ENCODE measurements around the gene SLC6A12. TPM values are rescaled to one million over a fixed set of nuclear protein-coding genes. Genes with fewer than 3 reads are reported as not detected.

The SLC6A12 gene
- total RNA-seq, 4 donors from 2014 or later = 1.7 to 7.9 TPM; not detected in 2

DNA sequence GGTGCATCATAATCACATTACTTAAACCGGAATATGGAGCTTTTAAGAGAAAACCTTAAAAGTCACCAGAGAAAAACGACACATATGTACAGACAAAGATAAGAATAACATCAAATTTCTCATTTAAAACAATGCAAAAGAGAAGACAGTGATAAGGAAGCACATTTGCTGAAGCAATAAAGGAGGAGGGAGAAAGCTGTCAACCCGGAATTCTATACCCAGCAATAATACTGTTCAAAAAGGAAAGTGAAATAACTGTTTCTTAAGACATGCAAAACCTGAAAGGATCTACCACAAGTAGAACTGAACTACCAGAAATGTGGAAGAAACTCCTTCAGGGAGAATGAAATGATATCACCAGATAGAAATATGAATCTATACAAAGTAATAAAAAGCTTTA, 33.3 kb upstream of the SLC6A12 start:
- H3K27me3 ChIP-seq = no peaks in the 10 kb centered on the region
- TF ChIP-seq POLR2A (IDR thresholded peaks at IDR 0.05) = no peak
- TF ChIP-seq, protein P1, sequence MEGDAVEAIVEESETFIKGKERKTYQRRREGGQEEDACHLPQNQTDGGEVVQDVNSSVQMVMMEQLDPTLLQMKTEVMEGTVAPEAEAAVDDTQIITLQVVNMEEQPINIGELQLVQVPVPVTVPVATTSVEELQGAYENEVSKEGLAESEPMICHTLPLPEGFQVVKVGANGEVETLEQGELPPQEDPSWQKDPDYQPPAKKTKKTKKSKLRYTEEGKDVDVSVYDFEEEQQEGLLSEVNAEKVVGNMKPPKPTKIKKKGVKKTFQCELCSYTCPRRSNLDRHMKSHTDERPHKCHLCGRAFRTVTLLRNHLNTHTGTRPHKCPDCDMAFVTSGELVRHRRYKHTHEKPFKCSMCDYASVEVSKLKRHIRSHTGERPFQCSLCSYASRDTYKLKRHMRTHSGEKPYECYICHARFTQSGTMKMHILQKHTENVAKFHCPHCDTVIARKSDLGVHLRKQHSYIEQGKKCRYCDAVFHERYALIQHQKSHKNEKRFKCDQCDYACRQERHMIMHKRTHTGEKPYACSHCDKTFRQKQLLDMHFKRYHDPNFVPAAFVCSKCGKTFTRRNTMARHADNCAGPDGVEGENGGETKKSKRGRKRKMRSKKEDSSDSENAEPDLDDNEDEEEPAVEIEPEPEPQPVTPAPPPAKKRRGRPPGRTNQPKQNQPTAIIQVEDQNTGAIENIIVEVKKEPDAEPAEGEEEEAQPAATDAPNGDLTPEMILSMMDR (IDR thresholded peaks at IDR 0.05) = no peak
- DNase-seq = no peak
- H3K4me1 ChIP-seq = no peaks in the 10 kb centered on the region
- H3K4me3 ChIP-seq = no peak overlapping the region
- H3K36me3 ChIP-seq = no peaks in the 10 kb centered on the region
- H3K27ac ChIP-seq = no peak overlapping the region
- peaks cover 0 to 9% (median 0%) of the 10 kb centered on the region in 4 donors for H3K9me3 ChIP-seq

GRCh38 chr12:243381-243780, 29.4 kb upstream of the SLC6A12 start:
- H3K27me3 ChIP-seq = no peaks in the 10 kb centered on the region
- no peak overlapping the region for H3K27ac ChIP-seq
- H3K4me3 ChIP-seq = no peak overlapping the region
- peaks cover 0 to 9% (median 0%) of the 10 kb centered on the region in 4 donors for H3K9me3 ChIP-seq
- TF ChIP-seq, protein P1 (IDR thresholded peaks at IDR 0.05) = no peak
- no peak for TF ChIP-seq POLR2A (IDR thresholded peaks at IDR 0.05)
- no peaks in the 10 kb centered on the region for H3K4me1 ChIP-seq
- no peak for DNase-seq
- H3K36me3 ChIP-seq = no peaks in the 10 kb centered on the region

GRCh38 chr12:242496-242895, 28.5 kb upstream of the SLC6A12 start:
- H3K9me3 ChIP-seq = peaks cover 0 to 9% (median 0%) of the 10 kb centered on the region in 4 donors
- no peak overlapping the region for H3K4me3 ChIP-seq
- no peaks in the 10 kb centered on the region for H3K4me1 ChIP-seq
- DNase-seq = no peak
- TF ChIP-seq, protein P1 (IDR thresholded peaks at IDR 0.05) = no peak
- TF ChIP-seq POLR2A (IDR thresholded peaks at IDR 0.05) = no peak
- H3K27ac ChIP-seq = no peak overlapping the region
- H3K36me3 ChIP-seq = no peaks in the 10 kb centered on the region
- no peaks in the 10 kb centered on the region for H3K27me3 ChIP-seq

DNA sequence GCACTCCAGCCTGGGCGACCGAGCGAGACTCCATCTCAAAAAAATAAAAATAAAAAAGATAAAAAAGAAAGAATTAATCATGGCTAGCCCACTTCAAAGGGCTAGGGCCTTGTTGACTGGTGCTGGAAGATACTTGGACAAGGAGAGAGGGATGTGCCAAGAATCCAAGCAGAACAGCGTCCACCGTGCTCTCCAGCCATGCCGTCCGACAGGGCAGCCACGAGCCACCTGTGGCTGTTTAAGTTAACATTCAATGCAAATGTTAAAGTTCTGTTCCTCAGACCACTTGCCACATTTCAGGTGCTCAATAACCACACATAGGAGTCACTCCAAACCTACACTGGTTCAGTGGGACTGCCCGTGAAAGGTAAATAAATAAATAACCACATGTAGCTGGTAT, 27.3 kb upstream of the SLC6A12 start:
- no peaks in the 10 kb centered on the region for H3K4me1 ChIP-seq
- TF ChIP-seq POLR2A (IDR thresholded peaks at IDR 0.05) = no peak
- TF ChIP-seq, protein P1 (IDR thresholded peaks at IDR 0.05) = no peak
- no peaks in the 10 kb centered on the region for H3K36me3 ChIP-seq
- peaks cover 0 to 6% (median 2%) of the 10 kb centered on the region in 4 donors for H3K9me3 ChIP-seq
- no peak for DNase-seq
- H3K27ac ChIP-seq = no peak overlapping the region
- H3K4me3 ChIP-seq = no peak overlapping the region
- H3K27me3 ChIP-seq = no peaks in the 10 kb centered on the region

- no peak for TF ChIP-seq POLR2A (IDR thresholded peaks at IDR 0.05)
- Histone ChIP-seq H3K36me3 (no peaks in the 10 kb centered on the region), H3K9me3 (peaks cover 0 to 13% (median 2%) of the 10 kb centered on the region in 4 donors), H3K4me1 (no peaks in the 10 kb centered on the region), H3K4me3 (no peak overlapping the region), H3K27me3 (no peaks in the 10 kb centered on the region), H3K27ac (no peak overlapping the region)
- DNase-seq = no peak
Measured at GRCh38 chr12:240566-240965, 26.6 kb upstream of the SLC6A12 start.

- Histone ChIP-seq H3K9me3 (peaks cover 0 to 15% (median 2%) of the 10 kb centered on the region in 4 donors), H3K4me1 (no peaks in the 10 kb centered on the region), H3K36me3 (no peaks in the 10 kb centered on the region), H3K27me3 (no peaks in the 10 kb centered on the region), H3K27ac (no peak overlapping the region), H3K4me3 (no peak overlapping the region)
- no peak for DNase-seq
- no peak for TF ChIP-seq POLR2A (IDR thresholded peaks at IDR 0.05)
- TF ChIP-seq, protein P1 (IDR thresholded peaks at IDR 0.05) = no peak
Measured at GRCh38 chr12:238736-239398, 24.9 kb upstream of the SLC6A12 start.

Data from Peyer's patch (tissue), 4 donors.